ENCODE data around the gene COL28A1. TPM values are rescaled to one million over a fixed set of nuclear protein-coding genes. Genes with fewer than 3 reads are reported as not detected.

COL28A1 gene
- total RNA-seq, 4 donors from 2014 or later = 0.25 to 3.0 (median 0.65) TPM

DNA sequence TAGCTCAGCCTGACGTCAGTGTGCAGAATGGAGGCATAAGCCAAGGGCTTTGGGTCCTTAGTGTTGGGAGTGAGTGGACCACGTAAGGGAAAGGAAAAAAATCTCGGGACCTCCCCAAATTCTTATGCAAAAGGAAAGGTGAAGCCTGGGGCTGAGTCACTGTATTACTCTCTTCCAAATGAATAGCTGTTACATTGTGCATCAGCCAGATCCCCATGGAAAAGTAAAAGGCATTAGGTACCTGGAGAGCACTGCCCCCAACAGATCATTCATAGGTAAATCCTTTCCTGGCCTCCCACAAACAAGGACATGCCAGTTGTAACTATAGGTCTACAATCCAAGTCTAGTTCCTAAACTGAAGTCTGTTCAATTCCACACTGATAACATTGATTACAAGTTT, 182.8 kb downstream of the COL28A1 start:
- peak; percentile 45 for ATAC-seq (ENCODE audit: low FRiP score)
- TF ChIP-seq, protein P1, sequence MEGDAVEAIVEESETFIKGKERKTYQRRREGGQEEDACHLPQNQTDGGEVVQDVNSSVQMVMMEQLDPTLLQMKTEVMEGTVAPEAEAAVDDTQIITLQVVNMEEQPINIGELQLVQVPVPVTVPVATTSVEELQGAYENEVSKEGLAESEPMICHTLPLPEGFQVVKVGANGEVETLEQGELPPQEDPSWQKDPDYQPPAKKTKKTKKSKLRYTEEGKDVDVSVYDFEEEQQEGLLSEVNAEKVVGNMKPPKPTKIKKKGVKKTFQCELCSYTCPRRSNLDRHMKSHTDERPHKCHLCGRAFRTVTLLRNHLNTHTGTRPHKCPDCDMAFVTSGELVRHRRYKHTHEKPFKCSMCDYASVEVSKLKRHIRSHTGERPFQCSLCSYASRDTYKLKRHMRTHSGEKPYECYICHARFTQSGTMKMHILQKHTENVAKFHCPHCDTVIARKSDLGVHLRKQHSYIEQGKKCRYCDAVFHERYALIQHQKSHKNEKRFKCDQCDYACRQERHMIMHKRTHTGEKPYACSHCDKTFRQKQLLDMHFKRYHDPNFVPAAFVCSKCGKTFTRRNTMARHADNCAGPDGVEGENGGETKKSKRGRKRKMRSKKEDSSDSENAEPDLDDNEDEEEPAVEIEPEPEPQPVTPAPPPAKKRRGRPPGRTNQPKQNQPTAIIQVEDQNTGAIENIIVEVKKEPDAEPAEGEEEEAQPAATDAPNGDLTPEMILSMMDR (IDR thresholded peaks at IDR 0.05) = no peak
- DNase-seq (ENCODE audit: low spot score) = no peak

GRCh38 chr7:7351832-7352231, 183.8 kb downstream of the COL28A1 start:
- ATAC-seq (ENCODE audit: low FRiP score) (no peak), DNase-seq (ENCODE audit: low spot score) (no peak)
- TF ChIP-seq, protein P1 (IDR thresholded peaks at IDR 0.05) = no peak

DNA sequence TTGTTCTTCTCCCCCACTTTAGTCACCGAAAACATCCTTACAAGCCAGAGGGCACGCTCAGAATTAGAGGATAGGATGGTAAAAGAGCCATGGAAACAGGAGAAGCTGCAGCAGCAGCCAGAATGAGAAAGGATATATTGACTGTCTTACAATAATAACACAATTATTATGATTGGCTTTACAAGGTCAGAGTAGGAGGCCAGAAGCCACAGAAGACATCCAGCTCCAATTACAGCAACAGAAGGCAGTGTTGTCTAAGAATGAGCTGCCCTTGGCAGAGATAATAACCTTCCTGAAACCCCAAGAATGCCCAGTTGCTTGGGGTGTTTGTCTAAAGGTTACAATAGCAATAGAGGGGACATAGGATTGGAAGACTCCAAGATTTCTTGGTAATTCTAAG, 184.5 kb downstream of the COL28A1 start:
- DNase-seq (ENCODE audit: low spot score) = no peak
- no peak for ATAC-seq (ENCODE audit: low FRiP score)
- TF ChIP-seq, protein P1 (IDR thresholded peaks at IDR 0.05) = no peak

DNA sequence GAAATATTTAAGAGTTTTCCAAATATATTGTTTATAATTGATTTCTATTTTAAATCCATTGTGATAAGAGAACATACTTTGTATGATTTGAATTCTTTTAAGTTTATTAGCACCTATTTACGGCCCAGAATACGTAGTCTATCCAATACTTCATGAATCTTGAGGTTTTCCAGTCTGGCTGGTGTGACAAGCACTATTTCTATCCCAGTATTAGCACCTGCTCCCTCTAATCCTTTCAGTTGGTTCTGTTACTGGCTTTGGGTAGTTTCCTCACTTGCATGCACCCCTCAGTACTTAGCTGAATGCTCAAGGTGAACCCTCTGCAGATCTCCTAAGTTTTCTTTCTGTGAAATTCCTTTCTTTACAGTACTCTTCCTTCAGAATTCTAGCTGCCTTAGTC, 186.5 kb downstream of the COL28A1 start:
- ATAC-seq (ENCODE audit: low FRiP score) (no peak), DNase-seq (ENCODE audit: low spot score) (no peak)
- TF ChIP-seq, protein P1 (IDR thresholded peaks at IDR 0.05) = no peak

DNA sequence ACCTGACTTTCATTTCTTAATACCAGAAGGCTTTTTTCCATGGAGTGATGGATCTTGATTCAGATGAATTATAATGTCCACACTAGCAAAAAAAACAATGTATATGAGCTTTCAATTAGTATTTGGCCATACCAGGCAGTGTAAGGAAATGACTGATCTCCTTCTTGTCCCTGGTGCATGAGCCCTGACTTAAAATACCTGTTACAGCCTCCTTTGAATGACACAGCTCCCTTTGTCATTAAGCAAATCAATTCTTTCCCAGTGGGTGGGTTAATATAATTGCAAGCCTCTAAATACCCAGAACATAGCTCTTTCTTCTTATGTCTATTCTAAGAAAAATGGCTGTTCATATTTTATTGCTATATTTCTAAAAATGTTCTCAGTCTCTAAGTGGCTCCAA, 188.6 kb downstream of the COL28A1 start:
- ATAC-seq (ENCODE audit: low FRiP score) (no peak), DNase-seq (ENCODE audit: low spot score) (no peak)
- TF ChIP-seq, protein P1 (IDR thresholded peaks at IDR 0.05) = no peak

GRCh38 chr7:7344583-7344982, 191.1 kb downstream of the COL28A1 start:
- no peak for ATAC-seq (ENCODE audit: low FRiP score)
- DNase-seq (ENCODE audit: low spot score) = no peak
- TF ChIP-seq, protein P1 (IDR thresholded peaks at IDR 0.05) = no peak

DNA sequence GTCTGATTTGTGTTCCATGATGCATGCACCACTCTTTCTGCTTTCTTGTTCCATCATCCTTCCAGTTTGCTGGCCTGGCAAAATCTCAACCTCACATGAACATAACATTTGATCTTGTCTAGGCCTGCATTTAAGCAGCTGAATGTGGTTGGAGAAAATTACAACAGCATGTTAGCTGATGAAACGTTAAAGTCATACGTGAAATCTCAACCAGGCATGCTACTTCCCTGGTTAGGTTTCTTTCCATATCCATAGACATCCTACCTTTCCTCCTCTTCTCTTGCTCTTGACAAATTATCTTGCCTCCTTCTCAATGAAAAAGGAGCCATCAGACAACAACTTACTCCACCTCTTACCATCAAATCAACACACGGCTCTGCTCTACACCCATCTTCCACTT, 199.8 kb downstream of the COL28A1 start:
- TF ChIP-seq, protein P1 (IDR thresholded peaks at IDR 0.05) = no peak
- no peak for ATAC-seq (ENCODE audit: low FRiP score)
- no peak for DNase-seq (ENCODE audit: low spot score)

All from omental fat pad (tissue), 4 donors.